ENCODE measurements around the gene ZNF43. TPM values are rescaled to one million over a fixed set of nuclear protein-coding genes. Genes with fewer than 3 reads are reported as not detected.
A peak's percentile ranks its signal among the peaks of the same experiment; 100 is the strongest.

The ZNF43 gene
- total RNA-seq, 1 donor from 2014 or later = 57.3 TPM

DNA sequence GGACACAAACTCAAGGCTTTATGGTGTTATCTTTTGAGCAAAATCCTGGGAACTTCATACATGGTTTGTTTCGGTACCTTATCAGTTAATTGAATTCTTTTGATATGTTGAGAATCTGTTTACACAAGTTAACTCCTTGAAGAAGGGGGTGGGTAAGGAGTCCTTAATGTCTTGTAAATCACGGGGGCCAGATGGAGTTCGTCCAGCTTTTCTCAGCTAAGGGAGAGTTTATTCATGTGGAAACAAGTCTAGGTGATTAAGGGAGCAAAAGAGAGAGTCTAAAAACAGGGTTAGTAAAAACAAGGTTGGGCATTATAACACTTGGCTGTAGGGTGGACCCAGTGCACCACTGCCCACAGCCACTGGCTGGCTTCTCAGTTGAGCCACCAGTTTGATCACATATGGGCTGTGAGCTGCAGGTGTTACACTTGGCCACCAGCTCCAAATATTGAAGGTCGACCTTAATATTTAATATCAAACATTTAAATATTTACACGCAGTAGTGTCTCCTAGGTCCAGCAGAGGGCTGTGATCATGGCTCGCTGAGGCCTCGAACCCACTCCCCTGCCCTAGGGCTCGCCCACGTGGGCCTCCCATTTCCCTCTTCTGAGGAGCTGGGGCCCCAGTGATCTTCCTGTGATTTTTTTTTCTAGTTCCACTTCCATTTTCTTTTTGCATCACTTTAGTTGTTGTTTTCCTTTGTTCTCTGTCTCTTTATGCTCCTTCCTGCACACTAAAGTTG lies 21.0 kb upstream of the ZNF43 start:
- Mint-ChIP-seq H3K9me3 (peaks cover 24% of the 10 kb centered on the region), H3K27me3 (ENCODE audit: low read depth) (no peaks in the 10 kb centered on the region), H3K4me3 (no peak overlapping the region), H3K4me1 (peaks cover 5% of the 10 kb centered on the region), H3K36me3 (no peaks in the 10 kb centered on the region), H3K27ac (no peak overlapping the region)
- DNase-seq (ENCODE audit: low spot score in 2 of 2, unreplicated experiment in 2 of 2) = no peak
- TF ChIP-seq, protein P1, sequence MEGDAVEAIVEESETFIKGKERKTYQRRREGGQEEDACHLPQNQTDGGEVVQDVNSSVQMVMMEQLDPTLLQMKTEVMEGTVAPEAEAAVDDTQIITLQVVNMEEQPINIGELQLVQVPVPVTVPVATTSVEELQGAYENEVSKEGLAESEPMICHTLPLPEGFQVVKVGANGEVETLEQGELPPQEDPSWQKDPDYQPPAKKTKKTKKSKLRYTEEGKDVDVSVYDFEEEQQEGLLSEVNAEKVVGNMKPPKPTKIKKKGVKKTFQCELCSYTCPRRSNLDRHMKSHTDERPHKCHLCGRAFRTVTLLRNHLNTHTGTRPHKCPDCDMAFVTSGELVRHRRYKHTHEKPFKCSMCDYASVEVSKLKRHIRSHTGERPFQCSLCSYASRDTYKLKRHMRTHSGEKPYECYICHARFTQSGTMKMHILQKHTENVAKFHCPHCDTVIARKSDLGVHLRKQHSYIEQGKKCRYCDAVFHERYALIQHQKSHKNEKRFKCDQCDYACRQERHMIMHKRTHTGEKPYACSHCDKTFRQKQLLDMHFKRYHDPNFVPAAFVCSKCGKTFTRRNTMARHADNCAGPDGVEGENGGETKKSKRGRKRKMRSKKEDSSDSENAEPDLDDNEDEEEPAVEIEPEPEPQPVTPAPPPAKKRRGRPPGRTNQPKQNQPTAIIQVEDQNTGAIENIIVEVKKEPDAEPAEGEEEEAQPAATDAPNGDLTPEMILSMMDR (IDR thresholded peaks at IDR 0.05; ENCODE audit: unreplicated experiment) = no peak

DNA sequence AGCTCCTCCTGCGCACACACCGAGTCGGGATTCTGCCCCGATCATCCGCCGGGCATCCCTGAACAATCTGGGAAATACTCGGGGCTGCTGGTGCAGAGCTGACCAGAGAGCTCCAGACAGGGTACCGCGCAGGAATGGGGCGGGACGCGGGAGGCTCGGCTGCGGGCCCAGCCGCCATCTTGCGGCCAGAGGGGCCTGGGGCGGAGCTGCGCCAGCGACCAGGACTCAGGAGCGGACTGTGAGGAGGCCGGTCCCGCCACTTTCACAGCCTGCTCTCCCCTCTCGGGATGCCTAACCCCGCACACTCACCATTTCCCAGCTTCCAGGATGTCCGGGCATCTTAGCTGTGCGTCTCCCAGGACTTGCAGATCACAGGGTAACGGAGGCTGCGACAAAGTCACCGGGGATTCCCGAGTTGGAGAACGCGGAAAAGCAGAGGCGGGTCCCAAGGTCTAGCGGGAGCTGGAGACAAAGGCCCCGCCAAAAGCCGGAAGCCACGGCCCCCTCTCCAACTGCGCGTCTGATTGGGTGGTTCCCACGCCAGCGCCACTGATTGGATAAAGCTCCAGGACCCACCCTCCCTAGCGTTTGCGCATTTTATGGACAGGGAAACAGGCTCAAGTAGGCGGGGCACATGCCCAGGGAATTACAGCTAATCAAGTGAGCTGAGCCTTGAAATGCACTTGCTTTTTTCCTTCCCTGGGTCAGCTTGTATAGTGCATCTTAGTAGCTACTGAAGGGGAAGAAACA lies 15.8 kb upstream of the ZNF43 start:
- Mint-ChIP-seq H3K27ac (peak overlapping the region; percentile 98), H3K4me1 (peaks cover 23% of the 10 kb centered on the region), H3K9me3 (peaks cover 17% of the 10 kb centered on the region), H3K4me3 (peak overlapping the region; percentile 96), H3K27me3 (ENCODE audit: low read depth) (no peaks in the 10 kb centered on the region), H3K36me3 (peaks cover 13% of the 10 kb centered on the region)
- DNase-seq (ENCODE audit: low spot score in 2 of 2, unreplicated experiment in 2 of 2) = peak; percentile 86 to 93
- TF ChIP-seq, protein P1 (IDR thresholded peaks at IDR 0.05; ENCODE audit: unreplicated experiment) = no peak

GRCh38 chr19:21850656-21851255 lies 14.8 kb upstream of the ZNF43 start:
- Mint-ChIP-seq H3K9me3 (peaks cover 8% of the 10 kb centered on the region), H3K27me3 (ENCODE audit: low read depth) (no peaks in the 10 kb centered on the region), H3K36me3 (peaks cover 18% of the 10 kb centered on the region), H3K4me3 (peak overlapping the region; percentile 96), H3K27ac (peak overlapping the region; percentile 80), H3K4me1 (peaks cover 23% of the 10 kb centered on the region)
- TF ChIP-seq, protein P1 (IDR thresholded peaks at IDR 0.05; ENCODE audit: unreplicated experiment) = no peak
- no peak for DNase-seq (ENCODE audit: low spot score in 2 of 2, unreplicated experiment in 2 of 2)

DNA sequence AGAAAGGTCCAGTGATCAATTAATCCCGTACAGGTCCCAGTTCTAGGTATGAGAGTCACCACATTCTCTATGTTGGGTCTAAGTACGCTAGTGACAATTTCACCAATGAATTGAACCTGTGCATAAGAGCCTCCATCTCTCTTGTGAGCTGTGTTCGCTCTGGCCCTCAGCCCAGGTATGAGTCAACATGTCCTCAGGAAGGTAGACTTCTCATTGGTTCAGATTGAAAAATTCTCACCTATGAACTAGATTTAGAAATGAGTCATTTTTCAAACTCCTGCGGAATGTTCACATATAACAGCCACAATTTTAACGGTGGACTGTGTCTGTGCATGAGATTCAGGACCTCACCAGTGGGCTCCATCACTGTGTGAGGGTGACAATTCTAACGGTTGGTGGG lies 12.7 kb upstream of the ZNF43 start:
- H3K27me3 Mint-ChIP-seq (ENCODE audit: low read depth) = no peaks in the 10 kb centered on the region
- peaks cover 23% of the 10 kb centered on the region for H3K4me1 Mint-ChIP-seq
- H3K9me3 Mint-ChIP-seq = no peaks in the 10 kb centered on the region
- H3K4me3 Mint-ChIP-seq = no peak overlapping the region
- H3K36me3 Mint-ChIP-seq = peaks cover 27% of the 10 kb centered on the region
- TF ChIP-seq, protein P1 (IDR thresholded peaks at IDR 0.05; ENCODE audit: unreplicated experiment) = no peak
- H3K27ac Mint-ChIP-seq = no peak overlapping the region
- no peak for DNase-seq (ENCODE audit: low spot score in 2 of 2, unreplicated experiment in 2 of 2)

GRCh38 chr19:21843081-21843480 lies 7.1 kb upstream of the ZNF43 start:
- DNase-seq (ENCODE audit: low spot score in 2 of 2, unreplicated experiment in 2 of 2) = no peak
- H3K4me3 Mint-ChIP-seq = no peak overlapping the region
- H3K36me3 Mint-ChIP-seq = peaks cover 34% of the 10 kb centered on the region
- no peak overlapping the region for H3K27ac Mint-ChIP-seq
- no peaks in the 10 kb centered on the region for H3K4me1 Mint-ChIP-seq
- no peaks in the 10 kb centered on the region for H3K27me3 Mint-ChIP-seq (ENCODE audit: low read depth)
- TF ChIP-seq, protein P1 (IDR thresholded peaks at IDR 0.05; ENCODE audit: unreplicated experiment) = no peak
- H3K9me3 Mint-ChIP-seq = no peaks in the 10 kb centered on the region
